ENCODE measurements around the gene PIP4K2A. TPM values are rescaled to one million over a fixed set of nuclear protein-coding genes. Genes with fewer than 3 reads are reported as not detected.

PIP4K2A gene
- total RNA-seq, 1 donor from 2014 or later, result 102 TPM

- peaks cover 70% of the 10 kb centered on the region for H3K4me1 Mint-ChIP-seq
- TF ChIP-seq CTCF (IDR thresholded peaks at IDR 0.05), result no peak
- H3K9me3 Mint-ChIP-seq, result no peaks in the 10 kb centered on the region
- H3K36me3 Mint-ChIP-seq (ENCODE audit: low read depth), result peaks cover 3% of the 10 kb centered on the region
- POLR2A ChIA-PET, result interaction anchor here (1.1 to 1.7 kb wide), 2 partner anchors 36 to 47 kb away, joined by 3 read pairs; partner anchors contain the start of gene PIP4K2A
- CTCF ChIA-PET, result no interaction called here
- H3K4me3 Mint-ChIP-seq, result peak overlapping the region; percentile 59
- ATAC-seq (ENCODE audit: low read depth) (peak; percentile 68), DNase-seq (no peak)
- peak overlapping the region; percentile 64 for H3K27ac Mint-ChIP-seq
- intact Hi-C loops (cut with micrococcal nuclease), result no loop called here
- no peaks in the 10 kb centered on the region for H3K27me3 Mint-ChIP-seq
Measured at GRCh38 chr10:22666287-22667092, 47.9 kb downstream of the PIP4K2A start.

- H3K27me3 Mint-ChIP-seq, result no peaks in the 10 kb centered on the region
- no peak overlapping the region for H3K4me3 Mint-ChIP-seq
- H3K9me3 Mint-ChIP-seq, result no peaks in the 10 kb centered on the region
- ATAC-seq (ENCODE audit: low read depth), result no peak
- CTCF ChIA-PET, result no interaction called here
- TF ChIP-seq CTCF (IDR thresholded peaks at IDR 0.05), result no peak
- DNase-seq, result no peak
- POLR2A ChIA-PET, result interaction anchor here (0.7 kb wide), 1 partner anchor 47 kb away, joined by 6 read pairs; no protein-coding TSS in a partner anchor
- peaks cover 5% of the 10 kb centered on the region for H3K36me3 Mint-ChIP-seq (ENCODE audit: low read depth)
- peaks cover 72% of the 10 kb centered on the region for H3K4me1 Mint-ChIP-seq
- H3K27ac Mint-ChIP-seq, result no peak overlapping the region
- intact Hi-C loops (cut with micrococcal nuclease), result no loop called here
Measured at GRCh38 chr10:22665329-22665728, 49.0 kb downstream of the PIP4K2A start.

GRCh38 chr10:22662733-22663330 is 51.5 kb downstream of the PIP4K2A start:
- ATAC-seq (ENCODE audit: low read depth), result no peak
- CTCF ChIA-PET, result no interaction called here
- H3K27me3 Mint-ChIP-seq, result no peaks in the 10 kb centered on the region
- no peak overlapping the region for H3K27ac Mint-ChIP-seq
- POLR2A ChIA-PET, result interaction anchor here (0.6 kb wide), 1 partner anchor 9 kb away, joined by 5 read pairs; no protein-coding TSS in a partner anchor
- no peak for DNase-seq
- peaks cover 5% of the 10 kb centered on the region for H3K36me3 Mint-ChIP-seq (ENCODE audit: low read depth)
- no peak for TF ChIP-seq CTCF (IDR thresholded peaks at IDR 0.05)
- no peaks in the 10 kb centered on the region for H3K9me3 Mint-ChIP-seq
- intact Hi-C loops (cut with micrococcal nuclease), result loop anchor here (1.0 kb wide), 1 partner anchor 9 kb away; no protein-coding TSS in a partner anchor
- H3K4me1 Mint-ChIP-seq, result peaks cover 71% of the 10 kb centered on the region
- H3K4me3 Mint-ChIP-seq, result no peak overlapping the region

GRCh38 chr10:22659866-22660265 is 54.5 kb downstream of the PIP4K2A start:
- CTCF ChIA-PET, result interaction anchor here (0.8 kb wide), 1 partner anchor 8 kb away, joined by 3 read pairs; no protein-coding TSS in a partner anchor
- no peak overlapping the region for H3K4me3 Mint-ChIP-seq
- intact Hi-C loops (cut with micrococcal nuclease), result loop anchor here (2.0 to 5.0 kb wide), 2 partner anchors 41 to 327 kb away; no protein-coding TSS in a partner anchor
- no peak for DNase-seq
- ATAC-seq (ENCODE audit: low read depth), result peak; percentile 33
- peak overlapping the region; percentile 68 for H3K27ac Mint-ChIP-seq
- no peak for TF ChIP-seq CTCF (IDR thresholded peaks at IDR 0.05)
- POLR2A ChIA-PET, result interaction anchor here (0.6 to 1.7 kb wide), 3 partner anchors 11 to 24 kb away, joined by 3 to 4 read pairs (median 4); no protein-coding TSS in a partner anchor
- no peaks in the 10 kb centered on the region for H3K27me3 Mint-ChIP-seq
- no peaks in the 10 kb centered on the region for H3K9me3 Mint-ChIP-seq
- peaks cover 79% of the 10 kb centered on the region for H3K4me1 Mint-ChIP-seq
- peaks cover 11% of the 10 kb centered on the region for H3K36me3 Mint-ChIP-seq (ENCODE audit: low read depth)
